GM21528 (cell line): Measurements from ENCODE around the gene BMERB1.
"Not testable (repeated sequence)": the region's sequence is repeated elsewhere in the genome, so short reads cannot be mapped to it uniquely, and the experiment has no call there.

Source experiments
- ATAC-seq: cut with Tn5 transposase; IDR thresholded peaks from one replicate; pipeline ENCODE4 v1.9.1; 2021; ENCODE audit warnings: mild to moderate bottlenecking, moderate library complexity; ENCODE audit not compliant: unreplicated experiment, low FRiP score

Gene BMERB1

GRCh38 chr16:15607221-15607699 lies 172.9 kb downstream of the BMERB1 start:
- ATAC-seq, result not testable (repeated sequence)

- ATAC-seq, result no peak
Observed at GRCh38 chr16:15607700-15608396, 173.5 kb downstream of the BMERB1 start.

GRCh38 chr16:15608398-15609285 lies 174.3 kb downstream of the BMERB1 start:
- no peak for ATAC-seq

GRCh38 chr16:15609286-15609649 lies 174.9 kb downstream of the BMERB1 start:
- ATAC-seq, result no peak

DNA sequence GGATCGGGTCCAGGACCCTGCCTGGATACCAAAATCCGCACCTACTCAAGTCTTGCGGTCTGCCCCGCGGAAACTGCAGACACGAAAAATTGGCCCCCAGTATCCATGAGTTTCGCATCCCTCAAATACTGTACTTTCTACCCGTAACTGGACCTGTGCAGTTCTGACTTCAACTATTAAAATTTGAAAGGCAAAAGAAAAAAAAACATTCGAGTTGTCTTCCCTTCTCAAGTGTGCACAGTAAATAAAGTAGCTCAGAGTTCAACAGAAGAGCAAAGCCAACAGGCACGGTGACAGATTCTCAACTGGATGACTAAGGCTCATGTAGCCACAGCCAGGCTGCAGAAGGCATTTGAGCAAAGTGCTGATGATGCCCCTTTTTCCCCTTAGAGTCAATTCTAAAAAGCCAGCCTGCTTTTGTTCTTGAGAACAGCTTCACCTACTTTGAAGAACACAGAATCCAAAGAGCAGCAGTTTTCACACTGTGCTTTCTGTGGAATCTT lies 176.0 kb downstream of the BMERB1 start:
- no peak for ATAC-seq

GRCh38 chr16:15611610-15612009 lies 177.2 kb downstream of the BMERB1 start:
- ATAC-seq, result no peak

DNA sequence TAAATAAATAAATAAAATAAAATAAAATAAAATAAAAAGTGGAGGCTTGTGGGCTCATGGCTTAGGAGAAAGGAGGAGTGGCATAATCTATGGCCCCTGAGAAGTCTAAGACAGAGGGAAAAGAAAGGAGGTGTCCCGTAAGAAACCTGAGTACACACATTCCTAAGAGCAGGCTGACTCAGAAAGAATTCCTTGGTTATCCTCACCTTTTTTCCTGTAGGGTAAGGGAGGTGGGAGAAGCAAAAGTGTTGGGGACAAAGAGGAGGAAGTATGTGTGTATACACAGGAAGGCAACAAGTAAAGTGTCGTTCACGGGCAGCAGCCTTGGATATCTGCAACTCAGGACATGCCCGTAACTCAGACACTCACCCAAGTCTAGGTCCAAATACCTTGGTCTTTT lies 179.3 kb downstream of the BMERB1 start:
- ATAC-seq, result no peak

GRCh38 chr16:15616012-15616411 lies 181.6 kb downstream of the BMERB1 start:
- no peak for ATAC-seq

GRCh38 chr16:15616475-15617165 lies 182.2 kb downstream of the BMERB1 start:
- no peak for ATAC-seq

DNA sequence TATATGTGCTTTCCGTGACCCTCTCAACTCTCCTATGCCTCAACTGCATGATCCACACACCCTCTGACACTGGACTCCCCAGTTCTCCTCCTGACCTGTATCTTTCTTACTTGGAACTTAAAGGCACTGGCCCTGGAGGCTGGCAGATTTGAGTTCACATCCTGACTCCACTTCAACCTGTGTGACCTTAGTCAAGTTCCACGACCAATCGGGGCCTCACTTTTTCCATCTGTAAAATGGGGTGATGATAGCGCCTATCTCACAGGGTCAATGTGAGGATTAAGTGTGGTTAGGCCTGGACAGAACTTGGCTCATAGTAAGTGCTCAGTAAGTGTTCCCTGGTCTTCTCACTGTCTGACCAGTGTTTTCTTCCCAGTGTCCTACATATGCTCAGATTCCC lies 183.5 kb downstream of the BMERB1 start:
- ATAC-seq, result no peak

- no peak for ATAC-seq
Observed at GRCh38 chr16:15618392-15618791, 184.0 kb downstream of the BMERB1 start.

DNA sequence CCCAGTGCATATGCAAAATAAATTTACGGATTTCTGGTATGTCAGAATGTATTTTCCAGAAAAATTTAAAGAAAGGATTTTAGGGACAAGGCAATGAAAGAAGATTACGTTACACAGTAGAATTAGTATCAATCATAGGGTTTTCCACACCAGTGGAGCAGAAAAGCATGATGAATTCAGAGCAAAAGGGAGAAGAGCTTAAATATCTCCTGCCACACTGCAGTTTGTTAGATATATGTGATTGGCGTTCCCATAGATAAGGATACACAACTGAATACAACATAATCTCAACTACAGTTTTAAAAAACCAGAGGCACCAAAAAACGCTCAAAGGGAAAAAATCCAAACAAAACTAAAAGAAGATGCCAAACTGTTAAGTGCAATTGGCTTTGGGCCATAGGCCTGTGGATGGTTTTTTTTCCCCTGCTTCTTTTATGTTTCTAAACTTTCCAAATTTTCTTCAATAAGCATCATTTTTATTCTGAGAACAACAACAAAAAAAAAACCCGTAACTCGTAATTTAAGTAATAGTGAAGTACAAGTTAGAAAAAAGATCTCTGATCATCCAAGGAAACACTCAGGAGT lies 186.3 kb downstream of the BMERB1 start:
- ATAC-seq, result no peak

- no peak for ATAC-seq
Observed at GRCh38 chr16:15621456-15621855, 187.1 kb downstream of the BMERB1 start.

- no peak for ATAC-seq
Observed at GRCh38 chr16:15621889-15622288, 187.5 kb downstream of the BMERB1 start.

GRCh38 chr16:15631730-15632409 lies 197.5 kb downstream of the BMERB1 start:
- no peak for ATAC-seq

GRCh38 chr16:15635926-15636325 lies 201.5 kb downstream of the BMERB1 start:
- no peak for ATAC-seq

DNA sequence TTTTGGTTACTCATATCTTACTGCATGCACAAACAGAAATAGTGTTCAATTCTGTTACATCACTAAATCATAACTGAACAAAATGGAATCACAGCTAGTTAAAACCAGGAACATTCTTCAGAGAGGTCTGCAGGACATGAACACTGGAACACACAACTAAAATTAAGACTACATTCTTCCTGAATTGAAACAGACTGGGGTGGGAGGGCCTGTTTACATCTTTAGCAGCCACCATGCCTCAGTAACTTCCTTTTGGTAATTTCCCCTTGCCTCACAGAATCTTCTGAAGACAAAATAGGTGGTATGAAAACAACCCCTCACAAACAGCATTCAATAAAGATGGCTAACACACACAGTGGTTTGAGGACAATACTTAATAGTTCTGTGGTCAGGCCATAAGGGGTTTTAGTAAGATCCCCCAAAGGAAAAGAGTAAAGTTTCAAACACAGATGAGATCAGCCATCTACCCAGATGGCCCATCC lies 202.0 kb downstream of the BMERB1 start:
- ATAC-seq, result no peak
